GM12864 (cell line): ENCODE results near the gene PSENEN.

ENCODE experiments used
- DNase-seq: peaks from one replicate; pipeline ENCODE4 v3.0.0-alpha.2; 2011; ENCODE audit warnings: low read depth
- H3K4me3 ChIP-seq: 2 replicates; pipeline ENCODE4 v1.5.1; 2011; ENCODE audit warnings: mild to moderate bottlenecking, low read depth, low read length, control low read depth
- CTCF ChIP-seq: IDR thresholded peaks from 2 replicates; pipeline ENCODE4 v1.5.1; 2011; ENCODE audit warnings: low read depth, mild to moderate bottlenecking, moderate library complexity, low read length, control low read depth, inconsistent platforms; ENCODE audit errors: missing control alignments

Gene PSENEN

GRCh38 chr19:35773020-35773806 lies 27.8 kb downstream of the PSENEN start:
- no peak for TF ChIP-seq CTCF
- no peak for DNase-seq

DNA sequence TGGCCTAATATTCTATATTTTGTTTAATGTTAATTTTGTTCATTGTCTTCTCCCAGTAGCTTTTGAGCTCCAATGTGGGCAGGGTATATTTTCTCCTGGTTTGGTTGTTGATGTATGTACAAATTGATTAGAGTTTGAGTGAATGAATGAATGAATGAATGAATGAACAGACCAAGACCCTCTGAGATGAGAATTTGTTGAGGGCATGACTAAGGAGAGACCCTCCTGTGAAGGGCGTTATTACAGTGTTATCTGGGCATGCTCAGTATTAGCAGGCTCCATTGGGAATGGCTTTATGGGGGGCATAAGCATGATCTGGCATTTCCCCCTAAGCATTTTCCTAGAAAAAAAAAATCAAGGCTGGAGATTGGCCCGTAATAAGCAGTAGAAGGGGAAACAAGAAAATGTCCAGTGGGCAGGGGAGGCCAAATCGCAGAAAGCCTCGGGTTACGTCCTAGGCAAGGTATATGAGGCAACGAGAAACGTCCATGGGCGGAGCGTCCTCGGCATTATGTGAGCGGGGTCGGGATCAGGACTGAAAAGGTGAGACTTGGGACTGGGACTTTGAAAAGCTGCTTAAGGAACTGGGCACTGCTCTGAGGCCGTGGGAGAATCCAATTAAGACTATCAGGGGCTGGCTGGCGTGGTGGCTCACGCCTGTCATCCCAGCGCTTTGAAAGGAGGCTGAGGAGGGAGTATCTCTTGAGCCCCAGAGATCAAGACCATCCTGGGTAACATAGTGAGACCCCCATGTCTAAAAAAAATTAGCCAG lies 29.0 kb downstream of the PSENEN start:
- no peak overlapping the region for H3K4me3 ChIP-seq
- TF ChIP-seq CTCF = no peak
- no peak for DNase-seq

More at GRCh38 chr19:35773020-35773806, 27.8 kb downstream of the PSENEN start:
- no peak overlapping the region for H3K4me3 ChIP-seq

DNA sequence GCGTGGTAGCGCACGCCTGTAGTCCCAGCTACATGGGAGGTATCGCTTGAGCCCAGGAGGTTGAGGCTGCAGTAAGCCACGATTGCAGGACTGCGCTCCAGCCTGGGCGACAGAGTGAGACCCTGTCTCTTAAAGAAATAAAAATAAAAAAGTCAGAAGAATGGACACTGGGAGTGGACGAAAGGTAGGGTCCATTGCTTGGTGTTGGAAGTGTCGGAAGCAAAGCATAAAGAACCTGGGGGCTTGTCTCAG lies 29.5 kb downstream of the PSENEN start:
- no peak for TF ChIP-seq CTCF
- no peak for DNase-seq
- no peak overlapping the region for H3K4me3 ChIP-seq

- no peak for TF ChIP-seq CTCF
Observed at GRCh38 chr19:35775298-35776101, 30.0 kb downstream of the PSENEN start, which contains the start of gene ARHGAP33. Gene ARHGAP33, plus strand, starts transcription at chr19:35775564. Its CDS starts 95 bp downstream, at chr19:35775659.

GRCh38 chr19:35776102-35776788 lies 30.8 kb downstream of the PSENEN start:
- H3K4me3 ChIP-seq = peak overlapping the region; percentile 62
- no peak for TF ChIP-seq CTCF
- no peak for DNase-seq

More at GRCh38 chr19:35775298-35776101, 30.0 kb downstream of the PSENEN start, which contains the start of gene ARHGAP33:
- H3K4me3 ChIP-seq = peak within 1 kb of the TSS; percentile 62
- peak; percentile 89 for DNase-seq

DNA sequence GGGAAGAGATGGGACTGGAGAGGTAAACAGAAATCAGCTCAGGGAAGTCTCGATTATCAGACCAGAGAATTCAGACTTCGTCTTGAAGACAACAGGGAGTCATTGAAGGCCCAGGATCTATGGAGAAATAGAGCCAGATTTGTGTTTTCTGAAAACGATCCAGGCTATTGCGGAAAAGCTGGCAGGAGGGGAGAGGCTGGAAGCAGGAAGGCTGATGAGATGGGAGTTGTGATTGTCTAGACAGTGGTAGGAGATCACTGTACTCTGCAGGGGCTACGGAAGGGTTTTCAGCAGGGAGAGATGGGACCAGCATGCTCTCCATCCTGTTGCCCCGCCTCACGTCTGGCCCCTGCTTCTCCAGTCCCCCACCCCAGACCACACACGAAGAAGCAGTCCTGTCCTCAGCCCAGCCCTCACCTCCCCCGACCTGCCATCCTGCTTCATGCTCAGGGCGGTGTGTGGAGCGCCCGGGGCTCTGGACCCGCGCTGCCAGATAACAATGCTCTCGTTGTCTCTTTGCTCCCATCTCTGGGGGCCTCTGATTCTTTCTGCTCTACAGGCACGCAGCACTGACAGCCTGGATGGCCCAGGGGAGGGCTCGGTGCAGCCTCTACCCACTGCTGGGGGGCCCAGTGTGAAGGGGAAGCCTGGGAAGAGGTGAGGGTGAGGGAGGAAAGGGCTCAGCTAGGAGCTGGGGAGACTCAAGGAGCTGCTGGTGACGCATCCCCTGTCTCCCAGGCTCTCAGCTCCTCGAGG lies 31.8 kb downstream of the PSENEN start:
- H3K4me3 ChIP-seq = no peak overlapping the region
- no peak for DNase-seq
- TF ChIP-seq CTCF = no peak
